ENCODE measurements around the gene DAAM2.

The DAAM2 gene

DNA sequence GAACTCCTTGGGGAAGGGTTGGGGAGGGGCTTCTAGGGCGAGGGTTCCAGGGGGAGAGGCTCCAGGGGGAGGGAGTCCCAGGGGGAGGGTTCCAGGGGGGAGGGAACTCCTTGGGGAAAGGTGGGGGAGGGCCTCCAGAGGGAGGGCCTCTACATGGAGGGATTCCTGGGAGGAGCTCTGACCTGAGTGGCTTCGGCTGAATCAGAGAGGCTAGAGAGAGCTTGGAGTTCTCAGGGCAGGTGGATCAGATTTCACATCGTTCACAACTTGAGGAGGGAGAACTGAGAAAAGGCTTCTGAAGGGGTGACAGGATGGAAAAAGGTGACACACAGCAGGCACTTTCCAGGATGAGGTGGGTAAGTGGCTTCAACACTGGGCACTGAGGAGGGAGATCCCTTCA is 49.1 kb downstream of the DAAM2 start:
- Mint-ChIP-seq H3K27ac (no peak overlapping the region), H3K9me3 (ENCODE audit: low read depth) (no peaks in the 10 kb centered on the region), H3K4me1 (ENCODE audit: low read depth) (no peaks in the 10 kb centered on the region), H3K36me3 (no peaks in the 10 kb centered on the region), H3K4me3 (no peak overlapping the region), H3K27me3 (peaks cover 14% of the 10 kb centered on the region)

DNA sequence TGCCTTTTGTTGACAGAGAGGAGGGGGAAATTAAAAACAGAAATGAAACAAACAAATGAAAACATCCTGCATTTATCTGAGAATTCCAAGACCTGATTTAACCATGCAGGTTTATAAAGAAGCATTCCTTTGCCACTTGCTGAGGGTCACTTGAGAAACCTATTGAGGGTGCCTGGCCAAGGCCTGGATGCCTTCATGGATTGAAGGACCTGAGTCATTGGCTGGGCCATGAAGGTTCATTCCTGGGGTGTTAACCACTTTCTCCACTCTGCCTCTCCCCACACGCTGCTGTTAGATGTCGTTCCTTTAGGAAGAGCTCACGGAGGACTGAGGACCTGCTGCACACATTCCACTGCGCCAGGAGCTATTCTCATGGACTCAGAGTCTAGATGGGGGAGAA is 49.7 kb downstream of the DAAM2 start:
- H3K27ac Mint-ChIP-seq = no peak overlapping the region
- peaks cover 13% of the 10 kb centered on the region for H3K27me3 Mint-ChIP-seq
- no peaks in the 10 kb centered on the region for H3K9me3 Mint-ChIP-seq (ENCODE audit: low read depth)
- no peak overlapping the region for H3K4me3 Mint-ChIP-seq
- no peaks in the 10 kb centered on the region for H3K36me3 Mint-ChIP-seq
- H3K4me1 Mint-ChIP-seq (ENCODE audit: low read depth) = no peaks in the 10 kb centered on the region

DNA sequence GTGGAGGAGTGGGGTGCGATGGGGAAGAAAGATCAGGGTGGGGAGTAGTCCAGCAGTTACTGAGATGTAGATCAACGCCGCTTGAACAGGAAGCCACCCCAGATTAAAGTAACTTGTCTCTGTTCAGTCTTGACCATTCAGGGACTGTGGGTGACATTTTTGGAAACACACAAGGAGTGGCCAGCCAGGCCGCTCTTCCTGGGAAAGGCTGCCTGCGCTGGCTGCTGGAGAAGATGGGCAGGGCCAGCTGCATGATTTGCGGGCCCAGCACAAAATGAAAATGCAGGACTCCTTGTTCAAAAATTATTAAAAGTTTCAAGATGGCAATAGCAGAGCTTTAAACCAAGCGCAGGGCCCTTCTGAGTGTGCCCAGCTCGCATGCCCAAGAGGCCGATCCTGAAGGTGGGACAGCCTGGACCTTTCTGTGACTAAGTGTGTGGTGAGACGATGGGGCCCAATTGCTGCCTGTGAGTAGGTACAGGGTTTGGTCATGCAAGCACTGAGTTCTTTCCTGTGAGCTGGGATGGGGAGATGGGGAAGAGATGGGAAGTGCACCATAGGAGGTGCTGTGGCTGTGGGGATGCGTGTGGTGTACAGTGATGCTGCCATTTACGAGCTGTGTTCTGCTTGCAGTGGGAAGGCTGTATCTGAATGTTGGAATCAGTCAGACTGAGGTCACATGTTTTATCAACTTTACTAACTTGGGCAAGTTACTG is 51.3 kb downstream of the DAAM2 start:
- Mint-ChIP-seq H3K27me3 (peaks cover 9% of the 10 kb centered on the region), H3K4me3 (no peak overlapping the region), H3K9me3 (ENCODE audit: low read depth) (no peaks in the 10 kb centered on the region), H3K36me3 (no peaks in the 10 kb centered on the region), H3K4me1 (ENCODE audit: low read depth) (no peaks in the 10 kb centered on the region), H3K27ac (no peak overlapping the region)

DNA sequence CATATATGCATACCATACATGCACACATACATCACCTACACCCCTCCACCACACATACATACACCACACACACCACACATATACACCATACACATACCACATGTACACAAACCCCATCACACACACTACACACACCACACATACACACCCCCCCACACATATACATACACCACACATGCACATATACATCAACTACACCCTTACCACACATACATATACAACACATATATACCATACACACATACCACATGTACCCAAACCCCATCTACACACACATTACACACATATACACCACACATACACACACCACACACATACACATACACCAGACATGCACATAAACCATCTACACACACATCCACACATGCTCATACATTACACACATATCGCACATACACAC is 52.7 kb downstream of the DAAM2 start:
- Mint-ChIP-seq H3K4me1 (ENCODE audit: low read depth) (no peaks in the 10 kb centered on the region), H3K4me3 (no peak overlapping the region), H3K27ac (no peak overlapping the region), H3K27me3 (peaks cover 9% of the 10 kb centered on the region), H3K9me3 (ENCODE audit: low read depth) (no peaks in the 10 kb centered on the region), H3K36me3 (no peaks in the 10 kb centered on the region)

DNA sequence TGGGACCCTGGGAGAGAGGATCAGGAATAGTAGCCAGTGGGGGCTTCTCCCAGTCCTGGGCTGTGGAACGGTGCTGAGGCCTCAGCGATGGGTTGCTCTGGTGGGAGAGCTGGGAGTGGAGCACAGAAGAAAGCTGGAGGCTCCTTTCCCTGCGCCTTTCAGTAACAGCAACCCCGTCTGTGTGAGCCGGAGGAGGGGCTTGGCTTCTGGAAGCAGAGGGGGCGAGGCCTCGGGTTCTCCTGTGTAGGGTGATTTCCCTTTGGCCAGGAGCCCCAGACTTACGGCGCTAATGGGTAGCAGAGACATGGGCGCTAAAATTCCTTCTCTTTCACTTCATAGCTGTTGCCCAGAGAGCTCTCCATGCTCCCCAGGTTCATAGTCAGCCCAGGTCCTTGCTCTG is 55.0 kb downstream of the DAAM2 start:
- H3K27me3 Mint-ChIP-seq = peaks cover 9% of the 10 kb centered on the region
- H3K27ac Mint-ChIP-seq = no peak overlapping the region
- no peak overlapping the region for H3K4me3 Mint-ChIP-seq
- no peaks in the 10 kb centered on the region for H3K36me3 Mint-ChIP-seq
- no peaks in the 10 kb centered on the region for H3K9me3 Mint-ChIP-seq (ENCODE audit: low read depth)
- H3K4me1 Mint-ChIP-seq (ENCODE audit: low read depth) = no peaks in the 10 kb centered on the region

DNA sequence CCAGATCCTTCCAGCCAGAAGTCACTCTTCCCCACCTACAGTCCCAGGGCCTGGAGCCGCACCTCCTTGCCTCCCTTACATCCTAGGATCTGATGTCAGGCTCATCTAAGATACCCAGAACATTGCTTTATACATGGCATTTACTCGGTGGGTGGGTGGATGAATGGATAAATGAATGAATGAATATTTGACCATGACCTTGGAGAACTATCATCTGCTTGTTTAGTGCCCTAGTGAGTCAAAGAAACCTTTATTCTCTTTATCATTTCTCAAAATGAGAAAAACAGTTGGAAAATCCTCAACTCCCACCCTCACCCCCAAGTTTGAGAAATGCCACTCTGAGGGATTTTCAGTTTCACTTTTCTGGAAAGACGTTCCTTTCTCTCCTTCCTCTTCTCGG is 56.0 kb downstream of the DAAM2 start:
- Mint-ChIP-seq H3K4me1 (ENCODE audit: low read depth) (no peaks in the 10 kb centered on the region), H3K27ac (no peak overlapping the region), H3K4me3 (no peak overlapping the region), H3K27me3 (peaks cover 9% of the 10 kb centered on the region), H3K36me3 (no peaks in the 10 kb centered on the region), H3K9me3 (ENCODE audit: low read depth) (no peaks in the 10 kb centered on the region)

DNA sequence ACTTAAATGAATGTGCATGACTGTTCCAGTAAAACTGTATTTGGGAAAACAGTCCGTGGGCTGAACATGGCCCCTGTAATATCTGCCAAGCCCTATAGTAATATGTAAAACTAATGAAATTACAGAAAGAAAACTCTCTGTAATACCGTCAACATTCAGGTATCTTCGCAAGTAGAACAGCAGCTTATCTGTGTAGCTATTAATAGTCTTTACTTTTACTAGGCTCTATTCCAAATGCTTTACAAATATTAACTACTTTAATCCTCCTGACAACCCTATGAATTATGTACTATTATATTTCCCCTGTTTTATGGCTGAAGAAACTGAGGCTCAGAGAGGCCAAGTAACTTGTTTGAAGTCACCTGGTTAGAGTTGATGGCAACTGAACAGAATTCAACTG is 57.1 kb downstream of the DAAM2 start:
- Mint-ChIP-seq H3K27ac (no peak overlapping the region), H3K4me3 (no peak overlapping the region), H3K27me3 (peaks cover 9% of the 10 kb centered on the region), H3K4me1 (ENCODE audit: low read depth) (no peaks in the 10 kb centered on the region), H3K9me3 (ENCODE audit: low read depth) (no peaks in the 10 kb centered on the region), H3K36me3 (no peaks in the 10 kb centered on the region)

DNA sequence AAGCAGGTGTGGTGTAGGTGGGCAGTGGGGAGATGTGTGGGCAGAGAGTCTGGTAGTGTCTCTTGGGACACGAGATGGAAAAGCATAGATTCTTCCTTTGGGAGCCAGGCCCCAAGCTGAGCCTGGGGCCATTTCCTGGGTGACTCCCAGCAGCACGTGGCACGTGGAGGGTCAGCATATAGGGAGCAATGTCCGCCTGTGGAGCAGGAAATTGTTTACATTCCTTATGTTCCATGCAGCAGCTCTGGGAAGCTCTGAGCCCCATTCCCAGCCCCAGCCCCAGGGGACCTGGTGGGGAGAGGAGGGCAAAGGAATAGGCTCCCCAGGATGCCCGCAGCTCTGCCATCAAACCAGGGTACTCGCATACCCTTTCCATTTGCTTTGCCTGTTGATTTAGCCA is 57.6 kb downstream of the DAAM2 start:
- H3K4me3 Mint-ChIP-seq = no peak overlapping the region
- no peaks in the 10 kb centered on the region for H3K36me3 Mint-ChIP-seq
- H3K27ac Mint-ChIP-seq = no peak overlapping the region
- H3K4me1 Mint-ChIP-seq (ENCODE audit: low read depth) = no peaks in the 10 kb centered on the region
- H3K9me3 Mint-ChIP-seq (ENCODE audit: low read depth) = no peaks in the 10 kb centered on the region
- H3K27me3 Mint-ChIP-seq = peaks cover 9% of the 10 kb centered on the region

DNA sequence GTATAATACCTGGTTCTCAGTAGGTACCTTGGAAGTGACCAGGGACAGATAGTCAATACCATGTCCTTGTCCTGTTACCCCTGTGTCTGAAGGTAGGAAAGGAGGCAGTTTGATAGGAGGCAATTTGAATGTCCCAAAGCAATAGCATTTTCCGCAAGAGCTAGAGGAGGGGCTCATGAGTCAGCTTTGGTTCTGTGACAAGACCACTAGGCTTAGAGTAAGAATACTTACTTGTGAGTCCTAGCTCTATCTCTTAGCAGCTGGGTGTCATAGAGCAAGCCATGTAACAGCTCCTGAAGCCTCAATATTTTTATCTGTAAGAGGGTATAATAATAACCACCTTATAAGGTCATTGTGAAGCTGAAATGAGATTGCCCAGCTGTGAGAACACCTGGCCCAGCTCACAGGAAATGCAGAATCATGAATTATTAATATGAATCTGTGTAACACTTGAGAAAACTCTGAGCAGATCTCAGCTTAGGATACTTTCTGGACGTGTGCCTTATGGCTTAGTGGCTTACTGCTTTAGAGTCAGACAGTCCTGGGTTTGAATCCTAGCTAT is 58.6 kb downstream of the DAAM2 start:
- Mint-ChIP-seq H3K9me3 (ENCODE audit: low read depth) (no peaks in the 10 kb centered on the region), H3K4me1 (ENCODE audit: low read depth) (no peaks in the 10 kb centered on the region), H3K27ac (no peak overlapping the region), H3K27me3 (peaks cover 9% of the 10 kb centered on the region), H3K36me3 (no peaks in the 10 kb centered on the region), H3K4me3 (no peak overlapping the region)

DNA sequence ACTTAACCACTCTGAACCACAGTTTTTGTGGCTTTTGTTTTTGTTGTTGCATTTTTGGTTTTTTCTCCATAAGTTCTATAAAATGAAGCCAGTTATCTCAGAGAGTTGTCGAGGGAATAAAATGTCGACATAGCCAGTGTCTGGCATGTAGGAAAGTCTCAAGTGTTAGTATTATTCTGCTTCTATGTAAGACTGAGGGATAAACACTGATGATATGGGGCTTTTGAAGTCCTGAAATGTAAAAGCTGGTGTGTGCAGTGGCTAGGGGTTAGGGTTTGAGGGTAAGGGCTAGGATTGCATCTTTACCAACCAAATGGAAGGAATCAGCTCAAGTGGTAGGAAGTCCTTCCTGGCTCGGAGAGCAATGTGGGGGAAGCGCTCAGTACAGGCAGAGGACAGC is 59.2 kb downstream of the DAAM2 start:
- Mint-ChIP-seq H3K27me3 (peaks cover 9% of the 10 kb centered on the region), H3K4me1 (ENCODE audit: low read depth) (no peaks in the 10 kb centered on the region), H3K9me3 (ENCODE audit: low read depth) (no peaks in the 10 kb centered on the region), H3K27ac (no peak overlapping the region), H3K4me3 (no peak overlapping the region), H3K36me3 (no peaks in the 10 kb centered on the region)

DNA sequence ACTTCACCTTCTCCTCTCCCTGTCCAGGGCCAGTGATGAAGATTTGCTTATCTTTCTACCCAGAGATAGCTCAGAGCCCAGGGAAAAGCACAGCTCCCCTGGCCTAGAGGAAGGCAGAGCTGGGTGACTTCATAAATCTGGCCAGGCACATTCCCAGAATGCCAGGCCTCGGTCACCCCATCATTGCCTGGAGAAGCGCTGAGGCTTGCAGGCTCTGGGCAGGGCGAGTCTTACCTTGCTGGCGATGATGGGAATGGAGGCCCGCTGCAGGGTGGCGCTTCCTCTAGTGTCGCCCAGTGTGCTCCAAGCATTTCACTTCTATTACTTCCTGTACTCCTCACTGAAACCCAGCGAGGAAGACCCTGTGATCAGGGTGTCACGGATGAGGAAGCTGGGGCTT is 60.1 kb downstream of the DAAM2 start:
- Mint-ChIP-seq H3K36me3 (no peaks in the 10 kb centered on the region), H3K9me3 (ENCODE audit: low read depth) (no peaks in the 10 kb centered on the region), H3K4me3 (no peak overlapping the region), H3K27me3 (peaks cover 9% of the 10 kb centered on the region), H3K4me1 (ENCODE audit: low read depth) (no peaks in the 10 kb centered on the region), H3K27ac (no peak overlapping the region)

DNA sequence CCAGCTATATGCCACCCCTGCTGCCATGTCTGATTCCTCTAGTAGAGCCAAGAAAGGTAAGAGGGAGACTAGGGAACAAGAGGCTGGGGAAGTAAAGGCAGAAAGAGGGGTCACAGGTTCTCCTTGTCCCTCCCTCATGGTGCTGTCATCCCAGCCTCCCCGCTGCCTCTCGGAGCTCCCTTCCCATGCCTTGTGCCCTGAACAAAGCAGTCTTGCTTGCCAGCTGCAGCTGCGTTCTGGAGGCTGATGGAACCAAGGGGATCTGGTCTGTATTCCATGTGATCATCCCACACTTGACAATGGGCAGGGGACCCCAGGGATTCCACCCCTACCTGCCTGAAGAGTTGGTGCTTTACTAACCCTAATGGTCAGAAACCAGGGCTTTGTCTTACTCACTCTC is 61.4 kb downstream of the DAAM2 start:
- no peaks in the 10 kb centered on the region for H3K4me1 Mint-ChIP-seq (ENCODE audit: low read depth)
- peaks cover 5% of the 10 kb centered on the region for H3K27me3 Mint-ChIP-seq
- no peaks in the 10 kb centered on the region for H3K9me3 Mint-ChIP-seq (ENCODE audit: low read depth)
- no peak overlapping the region for H3K4me3 Mint-ChIP-seq
- no peaks in the 10 kb centered on the region for H3K36me3 Mint-ChIP-seq
- H3K27ac Mint-ChIP-seq = no peak overlapping the region

DNA sequence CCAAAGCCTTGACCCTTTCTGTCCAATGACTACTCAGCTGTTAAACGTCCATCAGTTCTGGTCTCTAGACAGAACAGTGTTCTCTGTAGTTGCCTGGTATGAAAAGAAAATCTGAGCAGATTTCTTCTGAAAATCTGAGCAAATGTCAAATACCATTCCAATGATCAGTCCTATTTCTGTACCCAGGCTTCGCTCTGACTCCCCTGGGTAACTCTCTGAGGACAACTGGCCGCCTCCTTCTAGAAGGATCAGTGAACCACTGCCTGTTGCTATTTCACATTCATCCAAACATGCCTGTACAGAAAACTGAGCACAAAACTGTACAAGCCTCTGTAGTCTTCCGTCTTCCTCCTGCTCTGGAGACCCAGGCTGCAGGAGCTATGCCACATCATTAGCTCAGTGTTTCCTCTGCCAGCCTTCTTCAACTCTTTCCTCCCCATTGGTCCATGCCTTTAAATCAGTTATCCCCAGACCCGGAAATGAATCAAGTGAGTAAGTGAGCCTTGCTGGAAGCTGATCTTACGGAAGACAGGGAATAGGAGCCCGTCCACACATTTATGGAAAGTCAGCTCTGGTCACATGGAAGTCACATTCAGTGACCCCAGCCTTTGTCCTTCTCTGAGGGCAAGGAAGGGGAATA is 63.3 kb downstream of the DAAM2 start:
- Mint-ChIP-seq H3K27ac (no peak overlapping the region), H3K36me3 (no peaks in the 10 kb centered on the region), H3K27me3 (peaks cover 7% of the 10 kb centered on the region), H3K4me1 (ENCODE audit: low read depth) (no peaks in the 10 kb centered on the region), H3K9me3 (ENCODE audit: low read depth) (no peaks in the 10 kb centered on the region), H3K4me3 (no peak overlapping the region)

DNA sequence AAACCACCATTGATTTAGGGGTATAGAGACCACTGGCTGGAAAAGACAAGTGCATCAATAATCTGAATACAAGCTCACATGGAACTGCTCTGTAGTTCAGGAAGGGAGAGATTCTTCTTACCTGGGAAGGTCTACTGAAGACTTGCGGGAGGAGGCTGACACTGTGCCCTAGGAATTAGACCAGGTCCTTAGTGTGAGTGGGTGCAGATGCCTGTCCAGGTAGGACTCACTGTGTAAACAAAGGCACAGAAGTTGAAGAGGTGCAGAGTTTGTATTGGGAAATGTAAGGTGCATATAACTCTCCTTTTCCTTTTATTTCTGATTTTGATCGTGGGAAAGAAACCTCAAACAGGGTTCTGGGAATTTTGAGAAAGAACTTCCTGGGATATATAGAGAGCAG is 66.8 kb downstream of the DAAM2 start:
- Mint-ChIP-seq H3K27me3 (peaks cover 10% of the 10 kb centered on the region), H3K4me1 (ENCODE audit: low read depth) (no peaks in the 10 kb centered on the region), H3K9me3 (ENCODE audit: low read depth) (no peaks in the 10 kb centered on the region), H3K4me3 (no peak overlapping the region), H3K27ac (no peak overlapping the region), H3K36me3 (no peaks in the 10 kb centered on the region)

DNA sequence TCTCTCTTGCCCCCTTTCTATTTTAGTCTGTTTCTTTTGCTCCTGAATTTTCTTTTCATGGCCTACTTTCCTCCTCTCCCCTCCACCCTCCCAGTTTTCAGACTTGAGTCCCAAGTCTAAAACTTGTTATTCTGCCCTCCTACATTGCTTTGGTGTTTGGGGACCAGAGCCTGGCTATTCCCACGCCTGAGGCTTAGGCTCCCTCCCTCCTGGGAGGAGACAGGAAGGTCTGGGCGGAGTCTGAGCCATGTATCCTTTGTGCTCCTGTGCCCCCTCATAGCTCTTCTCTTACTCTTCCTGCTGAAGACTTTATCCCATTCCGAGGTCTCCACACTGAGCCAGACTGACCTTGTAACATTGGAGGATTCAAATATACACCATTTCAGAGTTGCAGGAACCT is 69.5 kb downstream of the DAAM2 start:
- Mint-ChIP-seq H3K27ac (no peak overlapping the region), H3K9me3 (ENCODE audit: low read depth) (no peaks in the 10 kb centered on the region), H3K4me3 (no peak overlapping the region), H3K36me3 (no peaks in the 10 kb centered on the region), H3K27me3 (peaks cover 10% of the 10 kb centered on the region), H3K4me1 (ENCODE audit: low read depth) (no peaks in the 10 kb centered on the region)

Measured in activated naive CD8-positive, alpha-beta T cell (primary cell).